WERI-Rb-1 (cell line): ENCODE measurements around the gene SPIRE1.
"Not testable (repeated sequence)": the region's sequence is repeated elsewhere in the genome, so short reads cannot be mapped to it uniquely, and the experiment has no call there.

ENCODE experiments used
- DNase-seq: peaks from one replicate; pipeline ENCODE4 v3.0.0-alpha.2; 2020
- H3K27ac ChIP-seq: fragments of 250-450 bp; sonication (Bioruptor Pico); 2 replicates; pipeline ENCODE4 v1.5.1; 2020; ENCODE audit warnings: mild to moderate bottlenecking, moderate library complexity
- H3K27me3 ChIP-seq: fragments of 250-450 bp; sonication (Bioruptor Pico); 2 replicates; pipeline ENCODE4 v1.5.1; 2021; ENCODE audit warnings: mild to moderate bottlenecking, low read depth, moderate library complexity; ENCODE audit not compliant: insufficient read depth, severe bottlenecking
- H3K36me3 ChIP-seq: fragments of 250-450 bp; sonication (Bioruptor Pico); 2 replicates; pipeline ENCODE4 v1.5.1; 2020; ENCODE audit warnings: mild to moderate bottlenecking, moderate library complexity
- H3K4me3 ChIP-seq: 2 replicates; pipeline ENCODE4 v1.5.1; 2011; ENCODE audit warnings: low read depth, mild to moderate bottlenecking, control low read depth, low read length
- H3K9me3 ChIP-seq: fragments of 250-450 bp; sonication (Bioruptor Pico); 2 replicates; pipeline ENCODE4 v1.5.1; 2021; ENCODE audit warnings: mild to moderate bottlenecking, moderate library complexity; ENCODE audit not compliant: severe bottlenecking
- TF ChIP-seq, protein P1 (sequence below): IDR thresholded peaks from 2 replicates; pipeline ENCODE4 v1.5.1; 2011; ENCODE audit warnings: low read depth, mild to moderate bottlenecking, control low read depth, inconsistent platforms, low read length

Gene SPIRE1

DNA sequence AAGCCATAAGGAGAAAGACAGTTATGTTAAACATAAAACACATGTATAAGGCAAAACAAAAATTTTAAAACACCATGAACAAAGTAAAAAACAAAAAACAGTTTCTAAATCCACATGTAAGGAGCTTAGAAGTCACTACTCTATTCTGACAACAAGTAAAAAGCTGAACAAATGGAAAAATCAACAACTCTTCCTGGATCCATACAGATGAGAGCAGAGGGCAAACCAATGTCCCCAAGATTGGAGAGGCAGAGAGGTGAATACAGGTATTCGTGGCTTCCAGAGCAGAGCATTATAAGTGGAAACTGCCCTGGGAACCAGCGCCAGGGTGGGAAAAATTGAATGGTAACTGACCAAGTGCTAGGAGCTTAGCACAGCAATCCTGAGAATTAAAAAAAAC, 93.5 kb downstream of the SPIRE1 start:
- Histone ChIP-seq H3K27ac (no peak overlapping the region), H3K9me3 (peaks cover 2% of the 10 kb centered on the region), H3K27me3 (no peaks in the 10 kb centered on the region), H3K4me3 (no peak overlapping the region), H3K36me3 (no peaks in the 10 kb centered on the region)
- DNase-seq = no peak
- TF ChIP-seq, protein P1, sequence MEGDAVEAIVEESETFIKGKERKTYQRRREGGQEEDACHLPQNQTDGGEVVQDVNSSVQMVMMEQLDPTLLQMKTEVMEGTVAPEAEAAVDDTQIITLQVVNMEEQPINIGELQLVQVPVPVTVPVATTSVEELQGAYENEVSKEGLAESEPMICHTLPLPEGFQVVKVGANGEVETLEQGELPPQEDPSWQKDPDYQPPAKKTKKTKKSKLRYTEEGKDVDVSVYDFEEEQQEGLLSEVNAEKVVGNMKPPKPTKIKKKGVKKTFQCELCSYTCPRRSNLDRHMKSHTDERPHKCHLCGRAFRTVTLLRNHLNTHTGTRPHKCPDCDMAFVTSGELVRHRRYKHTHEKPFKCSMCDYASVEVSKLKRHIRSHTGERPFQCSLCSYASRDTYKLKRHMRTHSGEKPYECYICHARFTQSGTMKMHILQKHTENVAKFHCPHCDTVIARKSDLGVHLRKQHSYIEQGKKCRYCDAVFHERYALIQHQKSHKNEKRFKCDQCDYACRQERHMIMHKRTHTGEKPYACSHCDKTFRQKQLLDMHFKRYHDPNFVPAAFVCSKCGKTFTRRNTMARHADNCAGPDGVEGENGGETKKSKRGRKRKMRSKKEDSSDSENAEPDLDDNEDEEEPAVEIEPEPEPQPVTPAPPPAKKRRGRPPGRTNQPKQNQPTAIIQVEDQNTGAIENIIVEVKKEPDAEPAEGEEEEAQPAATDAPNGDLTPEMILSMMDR = no peak

DNA sequence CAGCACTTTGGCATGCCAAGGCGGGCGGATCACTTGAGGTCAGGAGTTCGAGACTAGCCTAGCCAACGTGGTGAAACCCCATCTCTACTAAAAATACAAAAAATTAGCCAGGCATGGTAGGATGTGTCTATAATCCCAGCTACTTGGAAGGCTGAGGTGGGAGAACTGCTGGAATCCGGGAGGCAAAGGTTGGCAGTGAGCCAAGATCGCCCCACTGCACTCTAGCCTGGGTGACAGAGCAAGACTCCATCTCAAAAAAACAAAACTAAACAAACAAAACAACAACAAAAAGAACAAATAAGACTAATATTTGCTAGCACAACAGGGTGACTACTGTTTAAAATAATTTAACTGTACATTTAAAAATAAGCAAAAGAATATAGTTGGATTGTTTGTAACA, 97.3 kb downstream of the SPIRE1 start:
- not testable (repeated sequence) for H3K27ac ChIP-seq, DNase-seq, H3K27me3 ChIP-seq, H3K36me3 ChIP-seq, H3K9me3 ChIP-seq, H3K4me3 ChIP-seq

DNA sequence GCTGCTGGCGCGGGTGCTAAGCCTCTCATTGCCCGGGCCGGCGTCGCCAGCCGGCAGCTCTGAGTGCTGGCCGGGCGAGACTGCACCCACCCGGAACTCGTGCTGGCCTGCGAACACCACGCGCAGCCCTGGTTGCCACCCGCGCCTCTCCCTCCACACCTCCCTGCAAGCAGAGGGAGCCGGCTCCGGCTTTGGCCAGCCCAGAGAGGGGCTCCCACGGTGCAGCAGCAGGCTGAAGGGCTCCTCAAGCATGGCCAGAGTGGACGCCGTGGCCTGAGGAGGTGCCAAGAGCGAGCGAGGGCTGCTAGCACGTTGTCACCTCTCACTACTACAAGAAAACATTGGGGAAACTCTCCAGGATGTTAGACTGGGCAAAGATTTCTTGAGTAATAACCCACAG, 98.6 kb downstream of the SPIRE1 start:
- peaks cover 4% of the 10 kb centered on the region for H3K9me3 ChIP-seq

DNA sequence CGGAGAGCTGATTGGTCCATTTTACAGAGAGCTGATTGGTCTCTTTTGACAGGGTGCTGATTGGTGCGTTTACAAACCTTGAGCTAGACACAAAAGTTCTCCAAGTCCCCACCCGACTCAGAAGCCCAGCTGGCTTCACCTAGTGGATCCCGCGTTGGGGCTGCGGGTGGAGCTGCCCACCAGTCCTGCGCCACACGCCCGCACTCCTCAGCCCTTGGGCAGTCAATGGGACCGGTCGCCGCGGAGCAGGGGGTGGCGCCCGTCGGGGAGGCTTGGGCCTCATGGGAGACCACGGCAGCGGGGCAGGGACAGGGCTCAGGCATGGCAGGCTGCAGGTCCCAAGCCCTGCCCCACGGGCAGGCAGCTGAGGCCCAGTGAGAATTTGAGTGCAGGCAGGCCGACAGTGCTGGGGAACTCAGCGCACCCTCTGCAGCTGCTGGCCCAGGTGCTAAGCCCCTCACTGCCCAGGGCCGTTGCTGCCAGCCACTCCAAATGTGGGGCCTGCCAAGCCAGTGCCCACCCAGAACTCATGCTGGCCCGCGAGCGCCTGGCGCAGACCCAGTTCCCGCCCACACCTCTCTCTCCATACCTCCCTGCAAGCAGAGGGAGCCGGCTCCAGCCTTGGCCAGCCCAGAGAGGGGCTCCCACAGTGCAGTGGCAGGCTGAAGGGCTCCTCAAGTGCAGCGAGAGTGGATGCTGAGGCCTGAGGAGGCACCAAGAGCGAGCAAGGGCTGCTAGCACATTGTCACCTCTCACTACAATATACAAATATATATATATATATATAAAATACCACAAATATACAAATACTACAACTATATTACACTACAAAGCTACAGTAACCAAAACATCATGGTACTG, 100.7 kb downstream of the SPIRE1 start:
- Histone ChIP-seq H3K4me3 (no peak overlapping the region), H3K27me3 (no peaks in the 10 kb centered on the region), H3K36me3 (no peaks in the 10 kb centered on the region), H3K27ac (no peak overlapping the region), H3K9me3 (peaks cover 4% of the 10 kb centered on the region)
- TF ChIP-seq, protein P1 = no peak
- DNase-seq = no peak

More for the DNA sequence above, 98.6 kb downstream of the SPIRE1 start:
- H3K27me3 ChIP-seq = no peaks in the 10 kb centered on the region
- DNase-seq = no peak
- no peaks in the 10 kb centered on the region for H3K36me3 ChIP-seq
- H3K27ac ChIP-seq = no peak overlapping the region
- no peak overlapping the region for H3K4me3 ChIP-seq
- TF ChIP-seq, protein P1 = no peak

DNA sequence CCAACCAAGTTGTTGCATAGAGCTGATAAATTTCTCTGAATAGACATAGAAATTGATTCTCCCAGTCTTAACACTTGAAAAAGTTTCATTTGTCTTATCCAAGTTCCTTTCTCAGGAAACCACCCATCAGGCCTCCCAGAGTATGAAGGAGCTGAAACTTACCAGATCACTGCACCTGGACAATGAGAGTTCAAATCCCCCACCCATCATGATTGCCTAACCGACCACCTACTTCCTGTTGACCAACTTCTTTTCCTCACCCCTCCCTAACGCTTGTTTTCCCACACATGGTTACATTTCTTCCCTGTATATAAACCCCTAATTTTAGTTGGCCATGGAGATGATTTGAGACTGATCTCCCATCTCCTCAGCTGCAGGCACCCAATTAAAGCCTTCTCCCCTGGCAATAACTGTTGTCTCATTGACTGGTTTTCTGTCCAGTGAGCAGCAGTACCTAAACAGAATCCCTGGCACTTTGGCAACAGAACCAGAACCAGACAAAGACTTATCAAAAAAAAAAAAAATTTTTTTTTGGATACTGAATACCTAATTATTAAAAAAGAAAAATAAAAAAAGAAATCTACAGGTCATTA, 103.0 kb downstream of the SPIRE1 start:
- TF ChIP-seq, protein P1 = no peak
- DNase-seq = no peak
- no peak overlapping the region for H3K27ac ChIP-seq
- peaks cover 4% of the 10 kb centered on the region for H3K9me3 ChIP-seq
- H3K36me3 ChIP-seq = no peaks in the 10 kb centered on the region
- H3K27me3 ChIP-seq = no peaks in the 10 kb centered on the region
- no peak overlapping the region for H3K4me3 ChIP-seq

DNA sequence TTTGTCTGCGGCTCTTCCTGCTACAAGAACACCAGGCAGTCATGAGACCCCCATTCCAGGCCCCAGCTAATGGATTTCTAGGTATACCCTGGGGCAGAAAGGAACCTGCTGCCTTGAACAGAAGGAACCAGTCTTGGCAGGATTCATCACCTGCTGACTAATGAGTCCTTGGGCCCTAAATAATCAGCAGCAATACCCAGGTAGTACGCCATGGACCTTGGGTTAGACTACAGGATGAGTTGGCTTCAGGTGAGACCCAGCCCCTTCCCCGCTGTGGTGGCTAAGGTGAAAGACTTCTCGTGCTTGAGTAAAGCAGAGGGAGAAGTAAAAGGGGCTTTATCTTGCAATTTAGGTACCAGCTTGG, 105.0 kb downstream of the SPIRE1 start:
- Histone ChIP-seq H3K36me3 (no peaks in the 10 kb centered on the region), H3K27me3 (no peaks in the 10 kb centered on the region), H3K4me3 (no peak overlapping the region), H3K27ac (no peak overlapping the region), H3K9me3 (peaks cover 4% of the 10 kb centered on the region)
- DNase-seq = no peak
- TF ChIP-seq, protein P1 = no peak

DNA sequence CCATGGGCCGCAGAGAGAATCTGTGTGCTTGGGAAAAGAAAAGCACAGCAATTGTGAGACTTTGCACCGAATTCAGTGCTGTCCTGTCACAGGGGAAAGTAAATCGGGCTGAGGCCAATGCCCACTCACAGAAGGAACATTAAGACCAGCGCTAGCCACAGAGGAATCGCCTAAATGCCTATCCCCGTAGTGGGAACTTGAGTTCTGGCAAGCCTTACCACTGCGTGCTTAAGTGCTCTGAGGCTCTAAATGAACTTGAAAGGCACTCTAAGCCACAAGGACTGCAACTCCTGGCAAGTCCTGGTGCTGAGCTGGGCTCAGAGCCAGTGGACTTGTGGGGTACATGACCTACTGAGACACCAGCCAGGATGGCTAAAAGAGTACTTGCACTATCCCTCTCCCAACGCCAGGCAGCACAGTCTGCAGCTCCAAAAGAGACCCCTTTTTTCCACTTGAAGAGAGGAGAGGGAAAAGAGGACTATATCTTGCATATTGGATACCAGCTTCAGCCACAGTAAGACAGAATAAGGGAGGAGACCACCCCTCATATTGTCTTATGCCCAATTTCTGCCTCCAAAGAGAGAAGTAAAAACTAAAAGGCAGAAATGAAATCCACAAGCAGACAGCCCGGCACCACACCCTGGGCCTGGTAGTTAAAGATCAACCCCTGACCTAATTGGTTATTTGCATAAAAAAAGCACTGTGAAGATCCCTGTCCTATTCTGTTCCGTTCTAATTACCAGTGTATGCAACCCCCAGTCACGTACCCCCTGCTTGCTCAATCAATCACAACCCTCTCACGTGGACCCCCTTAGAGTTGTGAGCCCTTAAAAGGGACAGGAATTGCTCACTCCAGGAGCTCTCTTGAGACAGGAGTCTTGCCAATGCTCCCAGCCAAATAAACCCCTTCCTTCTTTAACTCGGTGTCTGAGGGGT, 105.7 kb downstream of the SPIRE1 start:
- H3K4me3 ChIP-seq, DNase-seq, H3K36me3 ChIP-seq, H3K9me3 ChIP-seq, H3K27me3 ChIP-seq, H3K27ac ChIP-seq: not testable (repeated sequence)

DNA sequence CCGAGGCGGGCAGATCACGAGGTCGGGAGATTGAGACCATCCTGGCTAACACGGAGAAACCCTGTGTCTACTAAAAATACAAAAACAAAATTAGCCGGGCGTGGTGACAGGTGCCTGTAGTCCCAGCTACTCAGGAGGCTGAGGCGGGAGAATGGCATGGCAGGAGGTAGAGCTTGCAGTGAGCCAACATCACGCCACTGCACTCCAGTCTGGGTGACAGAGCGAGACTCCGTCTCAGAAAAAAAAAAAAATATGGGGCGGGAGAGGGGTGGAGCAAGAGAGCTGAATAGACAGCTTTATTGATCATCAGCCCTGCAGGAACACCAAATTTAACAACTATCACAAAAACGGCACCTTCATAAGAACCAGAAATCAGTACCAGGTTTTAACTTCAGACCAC, 106.4 kb downstream of the SPIRE1 start:
- not testable (repeated sequence) for H3K4me3 ChIP-seq

More for the DNA sequence above, 106.4 kb downstream of the SPIRE1 start:
- not testable (repeated sequence) for DNase-seq, H3K36me3 ChIP-seq, H3K27ac ChIP-seq, H3K9me3 ChIP-seq, H3K27me3 ChIP-seq
